ENCODE data around the gene BCCIP.

BCCIP gene

DNA sequence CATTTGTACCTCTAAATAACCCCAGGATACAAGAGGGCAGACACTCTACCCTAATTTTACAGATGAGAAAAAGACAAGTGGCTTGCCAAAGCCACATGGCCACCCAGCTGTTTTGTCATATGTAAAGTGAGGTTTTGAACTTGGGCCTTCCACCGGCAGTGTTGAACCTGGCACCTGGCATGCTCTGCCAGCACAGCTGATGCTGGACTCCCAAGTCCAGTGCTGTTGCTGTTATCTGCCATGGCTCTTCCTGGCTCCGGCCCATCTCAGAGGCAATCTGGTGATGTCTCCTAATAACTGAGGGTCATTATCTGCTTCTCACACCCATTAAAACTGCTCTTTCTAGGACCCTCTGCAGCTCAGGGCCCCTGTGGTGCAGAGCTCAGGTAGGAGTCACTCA lies 25.0 kb downstream of the BCCIP start:
- H3K4me3 ChIP-seq (ENCODE audit: low read length) = no peak overlapping the region
- peaks cover 40% of the 10 kb centered on the region for H3K36me3 ChIP-seq (ENCODE audit: insufficient read depth, low read length)
- no peaks in the 10 kb centered on the region for H3K27me3 ChIP-seq (ENCODE audit: insufficient read depth, low read length)
- H3K9me3 ChIP-seq (ENCODE audit: insufficient read depth, low read depth, low read length) = no peaks in the 10 kb centered on the region
- 94% methylated on average over 2 of the region's 2 CpGs for whole genome bisulfite sequencing
- no peak overlapping the region for H3K9ac ChIP-seq (ENCODE audit: low read depth, low read length)
- H3K4me1 ChIP-seq (ENCODE audit: insufficient read depth, low read length) = no peaks in the 10 kb centered on the region
- H3K27ac ChIP-seq (ENCODE audit: low read depth, low read length) = no peak overlapping the region

DNA sequence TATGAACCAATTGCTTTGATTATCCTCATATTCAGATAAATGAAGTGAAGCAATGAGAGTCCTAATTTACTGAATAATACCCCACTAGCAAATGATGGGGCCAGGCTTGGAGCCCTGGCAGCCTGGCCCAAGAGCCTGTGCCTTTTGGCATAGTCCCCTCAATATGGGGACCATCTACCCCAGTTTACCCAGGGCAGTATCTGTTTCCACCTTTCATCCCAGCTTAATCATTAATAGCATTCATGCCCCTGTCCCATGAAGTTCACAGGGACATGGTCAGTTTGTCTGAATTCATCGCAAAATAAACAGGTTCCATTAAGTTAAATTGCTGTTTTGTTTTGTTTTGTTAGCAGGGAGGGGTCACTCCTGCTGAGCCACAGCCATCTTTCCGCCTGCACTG lies 25.5 kb downstream of the BCCIP start:
- H3K4me1 ChIP-seq (ENCODE audit: insufficient read depth, low read length) = no peaks in the 10 kb centered on the region
- H3K27ac ChIP-seq (ENCODE audit: low read depth, low read length) = no peak overlapping the region
- no peaks in the 10 kb centered on the region for H3K9me3 ChIP-seq (ENCODE audit: insufficient read depth, low read depth, low read length)
- H3K4me3 ChIP-seq (ENCODE audit: low read length) = no peak overlapping the region
- 93% methylated on average over 2 of the region's 2 CpGs for WGBS
- H3K36me3 ChIP-seq (ENCODE audit: insufficient read depth, low read length) = peaks cover 42% of the 10 kb centered on the region
- no peak overlapping the region for H3K9ac ChIP-seq (ENCODE audit: low read depth, low read length)
- H3K27me3 ChIP-seq (ENCODE audit: insufficient read depth, low read length) = no peaks in the 10 kb centered on the region

DNA sequence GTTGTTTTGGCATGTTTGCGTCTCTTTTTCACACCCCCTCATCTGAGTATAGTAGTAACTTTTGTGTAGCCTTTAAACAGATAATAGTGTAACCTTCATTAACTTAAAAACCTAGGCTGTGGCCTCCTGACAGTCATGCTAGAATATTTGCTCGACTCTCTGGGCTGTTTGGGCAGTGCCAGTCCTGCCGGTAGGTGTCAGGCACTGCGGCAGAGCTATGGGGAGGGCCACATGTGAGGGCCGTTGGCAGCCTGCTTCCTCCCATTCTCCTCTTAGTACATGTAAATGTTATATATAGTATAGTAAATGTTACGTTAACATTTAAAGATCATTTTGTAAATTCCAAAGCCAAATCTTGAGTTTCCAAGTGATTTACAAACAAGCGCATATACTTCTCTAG lies 26.1 kb downstream of the BCCIP start:
- WGBS = 97% methylated on average over 4 of the region's 7 CpGs
- H3K9ac ChIP-seq (ENCODE audit: low read depth, low read length) = no peak overlapping the region
- no peak overlapping the region for H3K27ac ChIP-seq (ENCODE audit: low read depth, low read length)
- no peaks in the 10 kb centered on the region for H3K9me3 ChIP-seq (ENCODE audit: insufficient read depth, low read depth, low read length)
- H3K27me3 ChIP-seq (ENCODE audit: insufficient read depth, low read length) = no peaks in the 10 kb centered on the region
- no peak overlapping the region for H3K4me3 ChIP-seq (ENCODE audit: low read length)
- no peaks in the 10 kb centered on the region for H3K4me1 ChIP-seq (ENCODE audit: insufficient read depth, low read length)
- peaks cover 45% of the 10 kb centered on the region for H3K36me3 ChIP-seq (ENCODE audit: insufficient read depth, low read length)

DNA sequence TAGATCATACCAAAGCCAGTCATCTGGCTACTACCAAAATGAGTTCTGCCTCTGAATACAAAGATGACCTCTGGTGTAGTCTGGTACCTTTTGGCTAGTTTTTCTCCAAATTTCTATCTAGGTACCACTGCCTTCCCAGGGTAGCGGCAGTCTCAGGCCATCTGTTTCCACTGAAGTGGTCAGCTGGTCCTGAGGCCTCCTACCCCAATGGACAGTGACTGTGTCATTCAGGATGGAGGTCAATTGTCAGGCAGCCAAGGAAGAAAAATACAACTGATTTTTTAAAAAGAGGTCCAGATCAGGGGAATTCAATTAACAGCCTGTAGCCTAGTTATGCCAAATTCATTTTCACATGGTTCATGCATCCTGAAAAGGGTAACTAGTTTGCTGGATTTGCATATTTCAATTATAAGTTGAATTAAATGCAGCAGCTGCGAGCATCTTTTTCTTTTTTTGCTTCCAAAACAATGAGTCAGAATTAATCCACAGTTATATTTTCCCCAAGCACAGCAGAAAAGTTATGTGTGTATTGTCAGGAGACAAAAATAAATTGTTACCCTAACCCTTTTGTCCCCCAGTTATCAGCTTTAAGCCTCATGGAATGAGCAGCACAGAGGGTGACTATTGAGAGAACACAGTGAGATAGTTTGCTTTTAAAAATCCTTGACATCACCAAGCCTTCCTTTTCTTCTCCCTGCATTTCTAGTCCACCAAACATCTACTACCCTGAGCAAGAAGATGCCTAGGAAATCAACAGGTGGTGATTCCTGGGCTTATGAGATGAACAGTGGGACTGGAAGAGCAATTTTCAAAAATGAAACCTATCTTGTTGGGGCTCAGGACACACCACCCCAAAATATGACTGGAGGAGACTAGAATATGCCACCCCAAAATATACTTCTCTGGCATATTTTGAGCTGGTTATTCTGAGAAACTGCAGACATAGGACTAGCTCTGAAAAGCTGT lies 27.7 kb downstream of the BCCIP start:
- Histone ChIP-seq H3K36me3 (ENCODE audit: insufficient read depth, low read length) (peaks cover 45% of the 10 kb centered on the region), H3K4me3 (ENCODE audit: low read length) (no peak overlapping the region), H3K4me1 (ENCODE audit: insufficient read depth, low read length) (no peaks in the 10 kb centered on the region), H3K27me3 (ENCODE audit: insufficient read depth, low read length) (no peaks in the 10 kb centered on the region), H3K27ac (ENCODE audit: low read depth, low read length) (no peak overlapping the region), H3K9me3 (ENCODE audit: insufficient read depth, low read depth, low read length) (no peaks in the 10 kb centered on the region), H3K9ac (ENCODE audit: low read depth, low read length) (no peak overlapping the region)
- WGBS = 80% methylated on average over 2 of the region's 2 CpGs

DNA sequence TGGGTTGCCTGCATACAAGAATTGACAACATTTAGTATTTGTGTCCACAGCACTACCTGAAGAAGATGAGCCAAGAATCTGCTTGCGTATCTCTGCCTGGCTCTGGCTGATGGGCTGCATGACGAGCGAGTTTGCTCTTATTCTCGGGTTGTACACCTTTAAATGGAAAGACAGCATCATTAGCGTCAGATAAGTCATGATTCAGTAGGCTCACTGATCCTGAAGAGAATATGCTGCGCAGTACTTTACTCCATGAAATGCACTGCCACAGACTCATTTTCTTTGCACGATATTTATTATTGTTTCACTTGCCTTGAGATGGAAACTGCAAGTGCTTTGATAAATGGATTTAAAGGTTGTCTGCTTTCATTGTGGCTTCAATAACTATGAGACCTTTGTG lies 29.1 kb downstream of the BCCIP start:
- WGBS = 97% methylated on average over 7 of the region's 7 CpGs
- Histone ChIP-seq H3K9me3 (ENCODE audit: insufficient read depth, low read depth, low read length) (no peaks in the 10 kb centered on the region), H3K27me3 (ENCODE audit: insufficient read depth, low read length) (no peaks in the 10 kb centered on the region), H3K9ac (ENCODE audit: low read depth, low read length) (no peak overlapping the region), H3K4me3 (ENCODE audit: low read length) (no peak overlapping the region), H3K27ac (ENCODE audit: low read depth, low read length) (no peak overlapping the region), H3K36me3 (ENCODE audit: insufficient read depth, low read length) (peaks cover 43% of the 10 kb centered on the region), H3K4me1 (ENCODE audit: insufficient read depth, low read length) (no peaks in the 10 kb centered on the region)

DNA sequence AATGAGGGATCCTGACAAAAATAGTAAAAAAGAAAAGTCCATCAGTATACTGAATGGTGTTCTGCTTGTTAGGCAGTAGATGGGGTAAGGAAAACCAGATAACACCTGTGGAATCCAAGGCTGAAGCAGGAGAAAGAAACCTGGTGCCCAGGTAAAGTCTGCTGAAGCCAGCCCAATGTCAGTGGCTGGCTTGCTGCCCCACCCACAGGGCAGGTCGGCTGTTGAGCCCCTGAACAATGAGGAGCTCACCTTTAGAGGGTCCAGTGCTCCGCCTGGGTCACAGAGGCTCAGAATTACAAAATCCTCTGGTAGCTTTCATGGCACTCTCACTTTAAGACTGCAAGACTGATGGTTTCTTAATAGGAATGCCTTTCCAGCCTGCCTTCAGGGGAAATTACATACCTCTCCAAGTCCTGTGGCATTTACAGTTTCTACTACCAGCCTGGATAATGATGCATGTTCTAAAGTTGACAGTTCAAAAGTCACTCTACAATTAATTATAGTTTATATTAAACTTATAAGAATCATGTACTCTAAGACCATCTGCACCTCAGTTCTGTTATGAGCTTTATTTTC lies 33.9 kb downstream of the BCCIP start:
- Histone ChIP-seq H3K27ac (ENCODE audit: low read depth, low read length) (no peak overlapping the region), H3K4me1 (ENCODE audit: insufficient read depth, low read length) (no peaks in the 10 kb centered on the region), H3K9ac (ENCODE audit: low read depth, low read length) (no peak overlapping the region), H3K36me3 (ENCODE audit: insufficient read depth, low read length) (peaks cover 25% of the 10 kb centered on the region), H3K9me3 (ENCODE audit: insufficient read depth, low read depth, low read length) (no peaks in the 10 kb centered on the region), H3K4me3 (ENCODE audit: low read length) (no peak overlapping the region), H3K27me3 (ENCODE audit: insufficient read depth, low read length) (no peaks in the 10 kb centered on the region)
- WGBS = 86% methylated on average over 2 of the region's 2 CpGs

DNA sequence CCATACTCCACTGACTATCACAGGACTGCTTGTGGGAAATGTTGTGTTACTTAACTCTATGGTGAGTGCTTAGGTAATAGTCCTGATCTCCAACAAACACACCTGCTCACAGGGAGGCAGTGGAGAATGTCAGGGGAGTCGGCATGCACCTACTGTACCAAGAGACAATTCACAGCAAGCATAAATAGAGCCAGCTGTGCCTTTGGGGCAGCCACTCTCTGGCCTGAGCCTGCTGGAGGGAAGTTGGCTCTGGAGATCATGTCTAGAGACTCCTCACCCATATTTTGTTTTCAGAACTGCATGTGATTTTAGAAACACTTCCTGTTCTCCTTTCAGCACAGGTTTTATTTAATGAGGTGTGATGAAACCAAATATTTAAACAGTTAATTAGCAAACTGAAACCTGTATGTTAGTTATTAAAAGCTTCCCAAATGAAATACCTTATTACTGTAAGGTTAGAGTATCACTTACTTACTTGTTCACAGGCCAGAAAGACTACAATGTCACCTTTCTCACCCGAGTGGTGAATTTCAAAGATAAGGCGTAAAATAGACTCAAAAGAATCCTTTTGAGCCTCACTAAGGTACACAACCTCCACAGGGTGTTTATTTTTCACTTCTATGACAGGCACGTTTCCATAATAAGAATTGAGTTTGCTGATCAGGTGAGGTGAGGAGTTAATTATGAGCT lies 35.9 kb downstream of the BCCIP start:
- H3K27me3 ChIP-seq (ENCODE audit: insufficient read depth, low read length) = no peaks in the 10 kb centered on the region
- H3K4me1 ChIP-seq (ENCODE audit: insufficient read depth, low read length) = no peaks in the 10 kb centered on the region
- H3K36me3 ChIP-seq (ENCODE audit: insufficient read depth, low read length) = peaks cover 14% of the 10 kb centered on the region; the same call in 1 of the 2 replicates
- no peak overlapping the region for H3K27ac ChIP-seq (ENCODE audit: low read depth, low read length)
- no peaks in the 10 kb centered on the region for H3K9me3 ChIP-seq (ENCODE audit: insufficient read depth, low read depth, low read length)
- no peak overlapping the region for H3K4me3 ChIP-seq (ENCODE audit: low read length)
- H3K9ac ChIP-seq (ENCODE audit: low read depth, low read length) = no peak overlapping the region
- WGBS = 94% methylated on average over 4 of the region's 4 CpGs

DNA sequence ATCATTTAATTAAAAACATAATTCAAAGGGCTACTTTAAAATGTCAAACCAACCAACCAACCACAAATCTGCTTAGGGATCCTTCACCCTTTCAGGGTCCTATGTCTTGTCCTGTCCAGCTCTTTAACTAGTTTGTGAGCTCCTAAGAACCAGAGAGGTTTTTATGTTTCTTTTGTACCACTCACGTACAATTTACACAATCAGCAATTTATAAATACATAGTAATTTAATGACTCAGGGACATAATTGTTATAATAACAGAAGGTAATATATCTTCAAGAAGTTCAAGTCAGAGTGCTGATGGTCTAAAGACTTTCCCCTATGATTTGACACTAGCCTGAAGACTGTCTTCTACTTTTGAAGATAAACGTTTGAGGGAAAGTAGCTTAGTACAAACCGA lies 41.8 kb downstream of the BCCIP start:
- WGBS = 91% methylated on average over 2 of the region's 3 CpGs
- H3K27ac ChIP-seq (ENCODE audit: low read depth, low read length) = no peak overlapping the region
- no peak overlapping the region for H3K9ac ChIP-seq (ENCODE audit: low read depth, low read length)
- H3K27me3 ChIP-seq (ENCODE audit: insufficient read depth, low read length) = no peaks in the 10 kb centered on the region
- H3K36me3 ChIP-seq (ENCODE audit: insufficient read depth, low read length) = peaks cover 22% of the 10 kb centered on the region; the same call in 1 of the 2 replicates
- no peak overlapping the region for H3K4me3 ChIP-seq (ENCODE audit: low read length)
- H3K9me3 ChIP-seq (ENCODE audit: insufficient read depth, low read depth, low read length) = no peaks in the 10 kb centered on the region
- no peaks in the 10 kb centered on the region for H3K4me1 ChIP-seq (ENCODE audit: insufficient read depth, low read length)

DNA sequence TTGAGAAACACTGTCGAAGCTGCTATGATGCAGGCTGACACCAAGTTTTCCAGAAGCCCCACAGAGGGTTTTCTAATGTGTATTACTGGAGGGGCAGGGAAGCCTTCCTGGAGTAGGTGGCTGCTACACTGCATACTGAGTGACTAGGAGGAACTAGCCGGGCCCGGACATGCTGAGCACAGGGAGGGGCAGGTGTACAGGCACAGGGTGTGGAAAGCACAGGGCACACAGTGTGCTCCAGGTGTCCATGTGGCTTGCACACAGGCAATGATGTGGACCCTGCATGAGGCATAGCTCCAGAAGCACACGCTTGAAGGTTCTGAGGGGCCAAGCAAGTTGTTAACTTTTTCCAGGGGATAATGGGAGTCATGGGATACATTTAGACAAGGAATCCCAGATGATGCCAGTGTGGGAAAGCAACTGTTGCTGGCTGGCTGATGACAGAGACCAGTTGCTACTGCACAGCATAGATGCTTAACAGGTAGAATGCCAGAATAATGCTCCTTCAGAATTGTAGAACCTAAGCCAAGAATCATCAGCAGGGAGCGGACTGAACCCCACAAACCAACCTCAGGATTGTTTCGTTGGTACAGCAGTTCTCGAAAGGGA lies 43.2 kb downstream of the BCCIP start:
- Histone ChIP-seq H3K36me3 (ENCODE audit: insufficient read depth, low read length) (peaks cover 22% of the 10 kb centered on the region; the same call in 1 of the 2 replicates), H3K27me3 (ENCODE audit: insufficient read depth, low read length) (no peaks in the 10 kb centered on the region), H3K9ac (ENCODE audit: low read depth, low read length) (no peak overlapping the region), H3K27ac (ENCODE audit: low read depth, low read length) (no peak overlapping the region), H3K4me1 (ENCODE audit: insufficient read depth, low read length) (peaks cover 2% of the 10 kb centered on the region; the same call in 1 of the 2 replicates), H3K4me3 (ENCODE audit: low read length) (no peak overlapping the region), H3K9me3 (ENCODE audit: insufficient read depth, low read depth, low read length) (no peaks in the 10 kb centered on the region)
- 95% methylated on average over 7 of the region's 7 CpGs for WGBS

DNA sequence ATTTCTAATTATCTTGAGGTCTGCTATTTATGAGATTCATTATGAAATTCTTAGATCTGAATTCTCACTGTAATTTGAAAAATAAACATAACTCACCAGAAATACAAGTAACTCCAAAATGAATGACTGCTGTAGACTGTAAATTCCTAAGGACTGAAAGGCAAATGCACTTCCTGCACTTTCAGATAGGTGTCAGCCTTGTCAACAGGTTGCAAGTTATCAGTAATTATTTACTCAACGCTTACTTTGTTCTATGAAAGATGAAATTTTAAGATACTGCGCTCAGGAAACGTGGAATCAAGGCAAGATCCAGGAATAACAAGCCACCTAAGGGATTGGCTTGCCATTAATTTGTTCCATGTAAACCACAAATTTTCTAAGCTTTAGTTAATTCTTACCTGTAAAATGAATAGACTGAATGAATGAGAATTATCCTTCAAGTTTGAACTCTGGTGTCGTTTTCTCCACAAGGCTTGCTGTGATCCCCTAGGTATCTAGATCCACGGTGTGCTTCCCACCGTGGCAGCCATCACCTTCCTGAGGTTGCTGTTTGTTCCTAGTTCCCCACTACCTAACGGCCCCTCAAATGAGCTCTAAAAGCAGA lies 45.1 kb downstream of the BCCIP start:
- 61% methylated on average over 7 of the region's 7 CpGs for WGBS

More for the DNA sequence above, 45.1 kb downstream of the BCCIP start:
- peaks cover 22% of the 10 kb centered on the region; the same call in 1 of the 2 replicates for H3K36me3 ChIP-seq (ENCODE audit: insufficient read depth, low read length)
- no peaks in the 10 kb centered on the region for H3K27me3 ChIP-seq (ENCODE audit: insufficient read depth, low read length)
- H3K9ac ChIP-seq (ENCODE audit: low read depth, low read length) = no peak overlapping the region
- H3K9me3 ChIP-seq (ENCODE audit: insufficient read depth, low read depth, low read length) = no peaks in the 10 kb centered on the region
- H3K4me3 ChIP-seq (ENCODE audit: low read length) = no peak overlapping the region
- H3K27ac ChIP-seq (ENCODE audit: low read depth, low read length) = no peak overlapping the region
- peaks cover 2% of the 10 kb centered on the region; the same call in 1 of the 2 replicates for H3K4me1 ChIP-seq (ENCODE audit: insufficient read depth, low read length)
